ENCODE data around the gene LHFPL2. TPM values are rescaled to one million over a fixed set of nuclear protein-coding genes. Genes with fewer than 3 reads are reported as not detected.

Gene LHFPL2
- polyA plus RNA-seq, 1 of the 3 experiments (the other 2 are of a cell fraction): 10.4 TPM

- TF ChIP-seq USF1 (IDR thresholded peaks at IDR 0.05; ENCODE audit: borderline replicate concordance, low read depth): no peak
- peak; percentile 95 for TF ChIP-seq TCF12 (IDR thresholded peaks at IDR 0.05)
- no peak for TF ChIP-seq RFX5 (IDR thresholded peaks at IDR 0.05; ENCODE audit: low read length)
- TF ChIP-seq ZBTB33 (IDR thresholded peaks at IDR 0.05; ENCODE audit: borderline replicate concordance, low read depth): peak; percentile 61; the same call in 1 of the 2 replicates
- peak; percentile 87 for TF ChIP-seq MAX (IDR thresholded peaks at IDR 0.05; ENCODE audit: low read depth)
- peak; percentile 94 for TF ChIP-seq JUND (IDR thresholded peaks at IDR 0.05)
These were observed 53.7 kb downstream of the LHFPL2 start (continued) for GRCh38 chr5:78594610-78595457.

GRCh38 chr5:78594021-78594420, 54.6 kb downstream of the LHFPL2 start:
- CTCF ChIA-PET: no interaction called here
- H2AFZ ChIP-seq (ENCODE audit: low read depth): no peak overlapping the region
- peaks cover 58% of the 10 kb centered on the region for H3F3A ChIP-seq (replicated peaks; ENCODE audit: insufficient read depth)
- no peaks in the 10 kb centered on the region for H3K9me2 ChIP-seq
- H3K4me3 ChIP-seq (ENCODE audit: low read depth in 2 of 2, low read length in 1 of 2): no peak overlapping the region
- 74% methylated on average over 3 of the region's 3 CpGs for WGBS (ENCODE audit: low lambda C conversion rate)
- no peaks in the 10 kb centered on the region for H4K20me1 ChIP-seq (ENCODE audit: insufficient read depth)
- H3K27ac ChIP-seq (ENCODE audit: low read depth in 2 of 2, low read length in 1 of 2): peak overlapping the region; percentile 79 to 100
- no peak for DNase-seq
- H3K9ac ChIP-seq: peak overlapping the region; percentile 76
- H3K4me1 ChIP-seq (ENCODE audit: control insufficient read depth in 1 of 2, insufficient read depth in 2 of 2, low read depth in 1 of 2, low read length in 1 of 2): peaks cover 37 to 71% of the 10 kb centered on the region in 2 experiments
- POLR2A ChIA-PET: no interaction called here
- TF ChIP-seq JUND (IDR thresholded peaks at IDR 0.05) (no peak), RCOR1 (IDR thresholded peaks at IDR 0.05; ENCODE audit: low read length) (no peak), SIN3A (IDR thresholded peaks at IDR 0.05; ENCODE audit: borderline replicate concordance, low read depth, low read length) (no peak), GATA2 (CRISPR knock-in tag; IDR thresholded peaks at IDR 0.05) (no peak), ELF1 (IDR thresholded peaks at IDR 0.05) (no peak), SMC3 (IDR thresholded peaks at IDR 0.05; ENCODE audit: low read depth, low read length) (no peak), CTCF (IDR thresholded peaks at IDR 0.05) (no peak), EZH2phosphoT487 (IDR thresholded peaks at IDR 0.05; ENCODE audit: borderline replicate concordance, low read depth) (no peak), TAF1 (IDR thresholded peaks at IDR 0.05; ENCODE audit: borderline replicate concordance, low read depth, low read length) (no peak), USF2 (IDR thresholded peaks at IDR 0.05; ENCODE audit: borderline replicate concordance, low read depth, low read length) (no peak), FOXJ3 (CRISPR knock-in tag; IDR thresholded peaks at IDR 0.05) (no peak), TEAD4 (IDR thresholded peaks at IDR 0.05; ENCODE audit: borderline replicate concordance, insufficient read depth) (no peak), MAX (IDR thresholded peaks at IDR 0.05; ENCODE audit: low read depth) (no peak), MEF2A (IDR thresholded peaks at IDR 0.05; ENCODE audit: borderline replicate concordance, low read depth) (no peak), RFX5 (IDR thresholded peaks at IDR 0.05; ENCODE audit: low read length) (no peak), POLR2AphosphoS5 (IDR thresholded peaks at IDR 0.05; ENCODE audit: low read depth, low read length) (no peak), USF1 (IDR thresholded peaks at IDR 0.05; ENCODE audit: borderline replicate concordance, low read depth) (no peak), ZBTB33 (IDR thresholded peaks at IDR 0.05; ENCODE audit: borderline replicate concordance, low read depth) (no peak), EP300 (IDR thresholded peaks at IDR 0.05; ENCODE audit: borderline replicate concordance in 1 of 2, low read depth in 1 of 2, low read length in 1 of 2) (no peak)
- no peaks in the 10 kb centered on the region for H3K9me3 ChIP-seq
- peak overlapping the region; percentile 68; the same call in 1 of the 2 replicates for H3K4me2 ChIP-seq
- H3K27me3 ChIP-seq (ENCODE audit: insufficient read depth): no peaks in the 10 kb centered on the region
- H3K79me2 ChIP-seq (ENCODE audit: insufficient read depth): peaks cover 89% of the 10 kb centered on the region
- H3K36me3 ChIP-seq (replicated peaks in 1 of 2; ENCODE audit: control insufficient read depth in 1 of 2, insufficient read depth in 2 of 2, low read length in 1 of 2): peaks cover 0 to 15% of the 10 kb centered on the region in 2 experiments
